ENCODE results near the gene SLU7.

GRCh38 chr5:160455600-160455999 is 36.7 kb upstream of the SLU7 start:
- TF ChIP-seq REST (IDR thresholded peaks at IDR 0.05; ENCODE audit: insufficient replicate concordance, low read depth) (no peak), SPI1 (IDR thresholded peaks at IDR 0.05; ENCODE audit: borderline replicate concordance, low read depth) (no peak), POLR2AphosphoS5 (IDR thresholded peaks at IDR 0.05; ENCODE audit: low read depth) (no peak), GABPA (IDR thresholded peaks at IDR 0.05; ENCODE audit: low read depth) (no peak)
- TF ChIP-seq, protein P1, sequence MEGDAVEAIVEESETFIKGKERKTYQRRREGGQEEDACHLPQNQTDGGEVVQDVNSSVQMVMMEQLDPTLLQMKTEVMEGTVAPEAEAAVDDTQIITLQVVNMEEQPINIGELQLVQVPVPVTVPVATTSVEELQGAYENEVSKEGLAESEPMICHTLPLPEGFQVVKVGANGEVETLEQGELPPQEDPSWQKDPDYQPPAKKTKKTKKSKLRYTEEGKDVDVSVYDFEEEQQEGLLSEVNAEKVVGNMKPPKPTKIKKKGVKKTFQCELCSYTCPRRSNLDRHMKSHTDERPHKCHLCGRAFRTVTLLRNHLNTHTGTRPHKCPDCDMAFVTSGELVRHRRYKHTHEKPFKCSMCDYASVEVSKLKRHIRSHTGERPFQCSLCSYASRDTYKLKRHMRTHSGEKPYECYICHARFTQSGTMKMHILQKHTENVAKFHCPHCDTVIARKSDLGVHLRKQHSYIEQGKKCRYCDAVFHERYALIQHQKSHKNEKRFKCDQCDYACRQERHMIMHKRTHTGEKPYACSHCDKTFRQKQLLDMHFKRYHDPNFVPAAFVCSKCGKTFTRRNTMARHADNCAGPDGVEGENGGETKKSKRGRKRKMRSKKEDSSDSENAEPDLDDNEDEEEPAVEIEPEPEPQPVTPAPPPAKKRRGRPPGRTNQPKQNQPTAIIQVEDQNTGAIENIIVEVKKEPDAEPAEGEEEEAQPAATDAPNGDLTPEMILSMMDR (IDR thresholded peaks at IDR 0.05; ENCODE audit: insufficient read depth, low read length): no peak
